Measurements from ENCODE around the gene NFIA. TPM values are rescaled to one million over a fixed set of nuclear protein-coding genes. Genes with fewer than 3 reads are reported as not detected.

The NFIA gene
- total and polyA plus RNA-seq, 9 of the 15 experiments (the other 6 are each of a cell fraction or from before 2014, with no cell fraction given) = 5.3 to 24.9 (median 9.8) TPM

DNA sequence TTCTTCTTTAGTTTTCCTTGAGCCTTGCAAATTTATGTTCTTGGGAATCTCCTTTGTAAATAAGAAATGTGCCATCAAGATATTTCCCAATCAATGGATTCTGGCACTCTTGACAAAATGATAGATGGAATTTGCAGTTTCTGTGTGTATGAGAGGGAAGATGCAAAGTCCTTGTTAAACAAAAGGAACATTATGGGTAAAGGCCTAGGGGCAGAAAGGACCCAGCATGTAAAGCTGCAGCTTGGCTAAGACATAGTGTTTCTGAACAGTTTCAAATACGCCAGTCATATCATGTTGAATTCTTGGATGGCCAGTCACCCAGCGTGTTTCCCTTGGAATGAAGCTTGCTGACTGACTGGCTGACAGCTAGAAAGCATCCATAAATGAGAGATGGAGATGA lies 210.8 kb downstream of the NFIA start (continued):
- no peak for TF ChIP-seq CREB5 (CRISPR knock-in tag; IDR thresholded peaks at IDR 0.05)

GRCh38 chr1:61293986-61294504 lies 211.7 kb downstream of the NFIA start:
- H3K4me1 ChIP-seq (replicated peaks in 1 of 2; ENCODE audit: control insufficient read depth in 2 of 2, insufficient read depth in 2 of 2, low read length in 2 of 2) = no peaks in the 10 kb centered on the region; a peak in 1 of 5 replicates
- no peaks in the 10 kb centered on the region for H3K9me3 ChIP-seq (replicated peaks; ENCODE audit: control insufficient read depth, insufficient read depth, low read depth, low read length)
- no peak overlapping the region for H3K4me2 ChIP-seq (ENCODE audit: insufficient read depth, low read length)
- no peak overlapping the region for H2AFZ ChIP-seq (ENCODE audit: low read depth, low read length)
- in situ Hi-C loops (cut with MboI) (no loop called here), intact Hi-C loops (cut with micrococcal nuclease) (no loop called here)
- no peaks in the 10 kb centered on the region for H3K9me1 ChIP-seq (ENCODE audit: control insufficient read depth, insufficient read depth, low read length)
- H3K27me3 ChIP-seq (ENCODE audit: control insufficient read depth in 2 of 2, insufficient read depth in 2 of 2, low read length in 2 of 2) = no peaks in the 10 kb centered on the region
- no peak overlapping the region for H3K9ac ChIP-seq (ENCODE audit: insufficient read depth in 1 of 2, low read depth in 2 of 2, low read length in 2 of 2)
- DNase-seq (ENCODE audit: extremely low read depth in 1 of 4, low spot score in 3 of 4) = no peak
- no peak overlapping the region for H3K27ac ChIP-seq (ENCODE audit: extremely low read depth, low read depth, low read length)
- H4K20me1 ChIP-seq (replicated peaks; ENCODE audit: control insufficient read depth, insufficient read depth, low read length) = no peaks in the 10 kb centered on the region
- no peak overlapping the region for H3K4me3 ChIP-seq
- no peak for FAIRE-seq
- no peaks in the 10 kb centered on the region for H3K36me3 ChIP-seq (ENCODE audit: control insufficient read depth, insufficient read depth, low read length)
- no peak for ATAC-seq
- no TSS peak for BruUV-seq (replicated peaks)
- ChIA-PET POLR2A (interaction anchor here (0.9 kb wide), 1 partner anchor 21 kb away, joined by 3 read pairs; no protein-coding TSS in a partner anchor), CTCF (ENCODE audit: low intra/inter-chr PET ratio) (no interaction called here)
- WGBS (ENCODE audit: insufficient coverage, low coverage, missing lambda C conversion rate) = 55% methylated on average over 2 of the region's 2 CpGs
- peaks cover 9% of the 10 kb centered on the region; the same call in 2 of the 3 replicates for H3K79me2 ChIP-seq (ENCODE audit: control insufficient read depth, insufficient read depth, low read length)
- TF ChIP-seq ZNF174 (CRISPR knock-in tag; IDR thresholded peaks at IDR 0.05) (no peak), POLR2AphosphoS5 (IDR thresholded peaks at IDR 0.05; ENCODE audit: control insufficient read depth, insufficient read depth, low read depth, low read length) (no peak), FUS (optimal IDR thresholded peaks at IDR 0.05; ENCODE audit: low read depth, low read length) (no peak), SUPT5H (IDR thresholded peaks at IDR 0.05) (no peak), CHD4 (IDR thresholded peaks at IDR 0.05; ENCODE audit: insufficient read depth, insufficient replicate concordance, low read depth, low read length, poor library complexity, severe bottlenecking) (no peak), FOXK2 (conservative IDR thresholded peaks at IDR 0.05 in 1 of 2, IDR thresholded peaks at IDR 0.05 in 1 of 2; ENCODE audit: low read depth in 2 of 2) (no peak), MXD1 (CRISPR knock-in tag; IDR thresholded peaks at IDR 0.05; ENCODE audit: borderline replicate concordance, poor library complexity, severe bottlenecking) (no peak), ADNP (tag; IDR thresholded peaks at IDR 0.05) (no peak), CBX8 (IDR thresholded peaks at IDR 0.05; ENCODE audit: borderline replicate concordance, extremely low read depth, low read depth, low read length, poor library complexity, severe bottlenecking) (no peak), MITF (IDR thresholded peaks at IDR 0.05) (no peak), TCFL5 (CRISPR knock-in tag; conservative IDR thresholded peaks at IDR 0.05) (no peak), CAMTA2 (CRISPR knock-in tag; conservative IDR thresholded peaks at IDR 0.05) (no peak), MXI1 (IDR thresholded peaks at IDR 0.05; ENCODE audit: low read depth, low read length) (no peak), SAP30 (IDR thresholded peaks at IDR 0.05; ENCODE audit: borderline replicate concordance, insufficient read depth, low read depth, low read length, poor library complexity, severe bottlenecking) (no peak)
- TF ChIP-seq, protein P1, sequence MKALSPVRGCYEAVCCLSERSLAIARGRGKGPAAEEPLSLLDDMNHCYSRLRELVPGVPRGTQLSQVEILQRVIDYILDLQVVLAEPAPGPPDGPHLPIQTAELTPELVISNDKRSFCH (CRISPR knock-in tag; IDR thresholded peaks at IDR 0.05) = no peak
- TF ChIP-seq, protein P1 (tag; IDR thresholded peaks at IDR 0.05) = no peak
